ENCODE measurements around the gene TCAP. TPM values are rescaled to one million over a fixed set of nuclear protein-coding genes. Genes with fewer than 3 reads are reported as not detected.

TCAP gene
- total and polyA plus RNA-seq, 10 of the 15 experiments (the other 5 are each of a cell fraction or from before 2014, with no cell fraction given): 0.17 to 1.0 (median 0.36) TPM; not detected in 3

- no peak overlapping the region for H3K4me2 ChIP-seq (ENCODE audit: control insufficient read depth, insufficient read depth)
- no peaks in the 10 kb centered on the region; the same call in 1 of the 2 replicates for H3K79me2 ChIP-seq (ENCODE audit: control insufficient read depth, insufficient read depth, low read length)
- H3K9ac ChIP-seq (ENCODE audit: control insufficient read depth, insufficient read depth, low read length): no peak overlapping the region
- CTCF ChIA-PET: interaction anchor here (0.9 to 1.7 kb wide), 3 partner anchors 29 to 60 kb away, joined by 4 to 9 read pairs (median 6); no protein-coding TSS in a partner anchor
- no peak for FAIRE-seq
- H3K36me3 ChIP-seq (ENCODE audit: control insufficient read depth in 2 of 2, insufficient read depth in 2 of 2, low read length in 1 of 2): no peaks in the 10 kb centered on the region
- ATAC-seq: no peak
- TF ChIP-seq STAT1 (conservative IDR thresholded peaks at IDR 0.05) (no peak), CBX5 (IDR thresholded peaks at IDR 0.05; ENCODE audit: low read depth) (no peak), SIX5 (IDR thresholded peaks at IDR 0.05; ENCODE audit: low read depth, low read length, severe bottlenecking) (no peak), HDAC2 (IDR thresholded peaks at IDR 0.05) (no peak), NR2C1 (IDR thresholded peaks at IDR 0.05) (no peak), SUPT20H (IDR thresholded peaks at IDR 0.05; ENCODE audit: borderline replicate concordance, control insufficient read depth, low read depth, low read length) (no peak), USF1 (IDR thresholded peaks at IDR 0.05; ENCODE audit: borderline replicate concordance, extremely low read length, insufficient read depth, low read depth, low read length) (no peak), IKZF1 (conservative IDR thresholded peaks at IDR 0.05) (no peak), GATAD2B (conservative IDR thresholded peaks at IDR 0.05; ENCODE audit: low read depth) (no peak), FOXM1 (IDR thresholded peaks at IDR 0.05; ENCODE audit: low read depth, low read length) (no peak), MTA3 (IDR thresholded peaks at IDR 0.05; ENCODE audit: borderline replicate concordance, low read length) (no peak), NR2F1 (conservative IDR thresholded peaks at IDR 0.05) (no peak), CREM (IDR thresholded peaks at IDR 0.05; ENCODE audit: low read depth) (no peak), RBBP5 (conservative IDR thresholded peaks at IDR 0.05) (no peak), TCF12 (IDR thresholded peaks at IDR 0.05; ENCODE audit: low read depth, low read length) (no peak), PKNOX1 (IDR thresholded peaks at IDR 0.05) (no peak), NKRF (conservative IDR thresholded peaks at IDR 0.05) (no peak), BMI1 (IDR thresholded peaks at IDR 0.05; ENCODE audit: borderline replicate concordance) (no peak), SREBF1 (IDR thresholded peaks at IDR 0.05; ENCODE audit: low read length) (no peak)
- TF ChIP-seq, protein P1, sequence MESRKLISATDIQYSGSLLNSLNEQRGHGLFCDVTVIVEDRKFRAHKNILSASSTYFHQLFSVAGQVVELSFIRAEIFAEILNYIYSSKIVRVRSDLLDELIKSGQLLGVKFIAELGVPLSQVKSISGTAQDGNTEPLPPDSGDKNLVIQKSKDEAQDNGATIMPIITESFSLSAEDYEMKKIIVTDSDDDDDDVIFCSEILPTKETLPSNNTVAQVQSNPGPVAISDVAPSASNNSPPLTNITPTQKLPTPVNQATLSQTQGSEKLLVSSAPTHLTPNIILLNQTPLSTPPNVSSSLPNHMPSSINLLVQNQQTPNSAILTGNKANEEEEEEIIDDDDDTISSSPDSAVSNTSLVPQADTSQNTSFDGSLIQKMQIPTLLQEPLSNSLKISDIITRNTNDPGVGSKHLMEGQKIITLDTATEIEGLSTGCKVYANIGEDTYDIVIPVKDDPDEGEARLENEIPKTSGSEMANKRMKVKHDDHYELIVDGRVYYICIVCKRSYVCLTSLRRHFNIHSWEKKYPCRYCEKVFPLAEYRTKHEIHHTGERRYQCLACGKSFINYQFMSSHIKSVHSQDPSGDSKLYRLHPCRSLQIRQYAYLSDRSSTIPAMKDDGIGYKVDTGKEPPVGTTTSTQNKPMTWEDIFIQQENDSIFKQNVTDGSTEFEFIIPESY (IDR thresholded peaks at IDR 0.05): no peak
- intact Hi-C loops (cut with micrococcal nuclease; ENCODE audit: unreplicated experiment) (no loop called here), in situ Hi-C loops (cut with MboI) (no loop called here)
- peaks cover 20% of the 10 kb centered on the region for H3K4me1 ChIP-seq (ENCODE audit: control insufficient read depth, insufficient read depth, low read length)
- no peaks in the 10 kb centered on the region for H4K20me1 ChIP-seq (ENCODE audit: control insufficient read depth, insufficient read depth)
- H3K9me3 ChIP-seq (replicated peaks; ENCODE audit: control insufficient read depth, insufficient read depth, low read length): no peaks in the 10 kb centered on the region
- H3K4me3 ChIP-seq: no peak overlapping the region
- 76% methylated on average over 9 of the region's 9 CpGs for WGBS (ENCODE audit: insufficient coverage, insufficient replicate concordance, low lambda C conversion rate, missing lambda C conversion rate)
- no peak for DNase-seq (ENCODE audit: low read depth, low spot score)
- no peak overlapping the region for H3K27ac ChIP-seq (ENCODE audit: control insufficient read depth, insufficient read depth)
- no TSS peak for BruUV-seq (replicated peaks)
- no peaks in the 10 kb centered on the region for H3K27me3 ChIP-seq (replicated peaks in 1 of 2; ENCODE audit: control insufficient read depth in 2 of 2, insufficient read depth in 2 of 2, low read length in 1 of 2)
- POLR2A ChIA-PET: interaction anchor here (0.7 kb wide), 1 partner anchor 842 kb away, joined by 5 read pairs; a partner anchor contains a TSS
- SMC1A ChIA-PET (ENCODE audit: uncharacterized antibody, unreplicated experiment): interaction anchor here (0.9 to 1.2 kb wide), 2 partner anchors 11 to 54 kb away, joined by 3 read pairs; partner anchors contain the start of gene GRB7
- no peak overlapping the region for H2AFZ ChIP-seq (ENCODE audit: control insufficient read depth, low read depth, low read length)
- RAD21 ChIA-PET (ENCODE audit: unreplicated experiment): no interaction called here
Measured at GRCh38 chr17:39683295-39683939, 18.3 kb downstream of the TCAP start.
